Astrocyte (in vitro differentiated cells and primary cell): Measurements from ENCODE around the gene DQX1.

Experiments used
- EZH2 ChIP-seq: IDR thresholded peaks from 2 replicates; pipeline ENCODE4 v1.6.1; 2012; ENCODE audit warnings: mild to moderate bottlenecking, low read length, inconsistent platforms; ENCODE audit not compliant: insufficient read depth
- TF ChIP-seq, protein P1 (sequence below): IDR thresholded peaks from 2 replicates; pipeline ENCODE4 v1.5.1; 2011; ENCODE audit warnings: low read depth, mild to moderate bottlenecking, inconsistent platforms, low read length, moderate library complexity; ENCODE audit not compliant: insufficient read depth

- TF ChIP-seq, protein P1, sequence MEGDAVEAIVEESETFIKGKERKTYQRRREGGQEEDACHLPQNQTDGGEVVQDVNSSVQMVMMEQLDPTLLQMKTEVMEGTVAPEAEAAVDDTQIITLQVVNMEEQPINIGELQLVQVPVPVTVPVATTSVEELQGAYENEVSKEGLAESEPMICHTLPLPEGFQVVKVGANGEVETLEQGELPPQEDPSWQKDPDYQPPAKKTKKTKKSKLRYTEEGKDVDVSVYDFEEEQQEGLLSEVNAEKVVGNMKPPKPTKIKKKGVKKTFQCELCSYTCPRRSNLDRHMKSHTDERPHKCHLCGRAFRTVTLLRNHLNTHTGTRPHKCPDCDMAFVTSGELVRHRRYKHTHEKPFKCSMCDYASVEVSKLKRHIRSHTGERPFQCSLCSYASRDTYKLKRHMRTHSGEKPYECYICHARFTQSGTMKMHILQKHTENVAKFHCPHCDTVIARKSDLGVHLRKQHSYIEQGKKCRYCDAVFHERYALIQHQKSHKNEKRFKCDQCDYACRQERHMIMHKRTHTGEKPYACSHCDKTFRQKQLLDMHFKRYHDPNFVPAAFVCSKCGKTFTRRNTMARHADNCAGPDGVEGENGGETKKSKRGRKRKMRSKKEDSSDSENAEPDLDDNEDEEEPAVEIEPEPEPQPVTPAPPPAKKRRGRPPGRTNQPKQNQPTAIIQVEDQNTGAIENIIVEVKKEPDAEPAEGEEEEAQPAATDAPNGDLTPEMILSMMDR, result no peak
- no peak for TF ChIP-seq EZH2
These were observed 709 bp upstream of the DQX1 start for GRCh38 chr2:74526649-74527230.
